GM19463 (cell line): ENCODE measurements around the gene PELI1.
"Not testable (repeated sequence)": the region's sequence is repeated elsewhere in the genome, so short reads cannot be mapped to it uniquely, and the experiment has no call there.

ENCODE experiments used
- ATAC-seq: cut with Tn5 transposase; IDR thresholded peaks from one replicate; pipeline ENCODE4 v1.9.1; 2021; ENCODE audit warnings: mild to moderate bottlenecking, moderate library complexity; ENCODE audit not compliant: unreplicated experiment

Gene PELI1

DNA sequence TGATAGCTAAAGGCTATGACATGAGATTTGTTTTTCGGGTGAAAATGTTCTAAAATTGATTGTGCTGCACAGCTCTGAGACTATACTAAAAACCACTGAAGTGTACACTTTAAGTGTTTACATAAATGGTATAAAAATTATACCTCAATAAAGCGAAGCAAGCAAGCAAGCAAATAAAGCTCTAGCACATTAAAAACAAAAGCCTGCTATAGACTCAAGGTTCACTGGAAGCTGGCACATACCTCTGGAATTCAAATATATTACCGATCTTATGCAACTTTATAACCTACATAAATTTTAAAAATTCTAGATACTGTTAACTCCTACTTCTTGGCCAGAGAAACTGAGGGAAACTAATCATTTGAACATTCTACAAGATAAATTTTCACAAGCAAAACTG is 20.1 kb downstream of the PELI1 start:
- no peak for ATAC-seq

DNA sequence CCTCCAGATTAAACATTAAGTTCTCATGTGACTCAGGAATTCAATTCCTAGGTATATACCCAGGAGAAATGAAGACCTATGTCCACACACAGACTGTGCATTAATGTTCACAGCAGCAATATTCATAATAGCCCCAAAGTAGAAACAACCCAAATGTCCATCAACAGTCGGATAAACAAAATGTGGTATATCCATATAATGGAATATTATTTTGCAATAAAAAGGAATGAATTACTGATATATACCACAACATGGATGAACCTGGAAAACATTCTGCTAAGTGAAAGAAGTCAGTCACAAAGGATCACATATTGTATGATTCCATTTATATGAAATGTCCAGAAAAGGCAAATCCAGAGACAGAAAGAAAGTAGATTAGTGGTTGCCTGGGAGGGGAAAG is 20.5 kb downstream of the PELI1 start:
- no peak for ATAC-seq

DNA sequence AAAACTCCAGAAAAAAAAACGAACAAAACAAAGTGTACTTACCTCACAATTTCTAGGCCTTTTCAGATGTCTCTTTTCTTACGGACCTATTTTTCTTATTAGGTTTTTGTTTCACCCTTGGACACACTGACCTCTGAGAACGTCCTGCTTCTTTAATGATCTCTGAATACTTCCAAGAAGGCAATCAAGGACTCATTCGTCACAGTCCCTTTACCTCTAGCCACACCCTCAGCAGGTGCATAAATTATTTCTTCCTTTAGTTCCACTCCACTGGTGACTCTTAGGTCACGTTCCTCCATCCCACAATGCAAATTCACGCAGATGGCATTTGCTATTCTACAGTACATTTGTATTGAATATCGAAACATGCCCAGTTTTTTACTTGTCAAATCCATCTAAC is 21.9 kb downstream of the PELI1 start:
- no peak for ATAC-seq

DNA sequence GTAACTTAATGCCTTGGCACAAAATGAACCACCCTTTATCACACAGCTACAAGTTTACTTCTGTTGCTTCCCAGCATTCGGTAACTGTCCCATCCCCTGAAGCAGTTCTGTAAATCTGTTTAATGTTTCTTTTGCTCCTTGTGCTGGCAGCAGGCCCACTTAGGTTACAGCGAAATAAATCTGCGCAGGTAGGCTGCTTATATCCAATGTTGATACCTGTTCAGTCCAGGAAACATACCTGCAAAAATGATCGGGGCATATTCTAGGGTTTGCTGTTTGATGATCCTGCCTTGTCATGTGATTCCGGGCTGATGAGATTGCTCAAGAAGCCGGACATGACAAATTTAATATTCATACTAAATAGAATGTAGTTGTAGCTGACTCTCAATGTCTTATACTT is 23.3 kb downstream of the PELI1 start:
- ATAC-seq, result no peak

DNA sequence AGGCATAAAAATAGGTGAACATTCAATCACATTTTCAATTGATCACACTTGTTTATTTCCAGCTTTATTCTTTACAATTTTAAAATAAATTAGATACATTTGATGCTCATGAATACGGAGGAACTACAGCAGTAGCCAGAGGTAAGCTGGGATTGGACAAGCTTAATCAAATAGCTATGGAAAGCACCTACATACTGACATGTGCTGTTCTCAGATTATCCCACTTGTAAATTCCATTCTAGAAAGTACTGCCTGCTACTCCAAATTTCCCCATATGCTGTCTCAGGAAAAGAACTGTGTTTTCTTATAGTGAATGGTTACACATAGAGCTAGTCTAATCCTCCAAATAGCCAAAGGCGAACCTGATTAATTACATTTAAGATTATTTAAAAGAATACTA is 24.2 kb downstream of the PELI1 start:
- ATAC-seq, result no peak

DNA sequence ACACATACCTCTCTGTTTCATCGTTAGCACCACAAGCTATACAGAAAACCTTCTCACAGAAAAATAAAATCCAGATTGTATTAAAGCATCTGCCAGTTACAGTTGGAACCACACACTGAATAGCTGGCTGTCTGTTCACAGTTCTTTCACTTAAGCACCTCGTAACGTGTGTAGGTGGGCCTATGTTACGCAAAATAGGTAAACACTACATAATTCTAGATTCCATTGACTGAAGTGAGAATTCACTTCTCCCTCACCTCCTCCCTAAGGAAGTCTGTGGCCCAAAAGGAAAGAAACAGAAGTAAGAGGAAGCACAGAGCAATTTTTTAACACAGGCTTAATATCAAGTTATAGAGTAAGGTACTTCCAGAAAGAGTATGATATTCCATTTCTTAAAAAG is 24.9 kb downstream of the PELI1 start:
- ATAC-seq, result no peak

DNA sequence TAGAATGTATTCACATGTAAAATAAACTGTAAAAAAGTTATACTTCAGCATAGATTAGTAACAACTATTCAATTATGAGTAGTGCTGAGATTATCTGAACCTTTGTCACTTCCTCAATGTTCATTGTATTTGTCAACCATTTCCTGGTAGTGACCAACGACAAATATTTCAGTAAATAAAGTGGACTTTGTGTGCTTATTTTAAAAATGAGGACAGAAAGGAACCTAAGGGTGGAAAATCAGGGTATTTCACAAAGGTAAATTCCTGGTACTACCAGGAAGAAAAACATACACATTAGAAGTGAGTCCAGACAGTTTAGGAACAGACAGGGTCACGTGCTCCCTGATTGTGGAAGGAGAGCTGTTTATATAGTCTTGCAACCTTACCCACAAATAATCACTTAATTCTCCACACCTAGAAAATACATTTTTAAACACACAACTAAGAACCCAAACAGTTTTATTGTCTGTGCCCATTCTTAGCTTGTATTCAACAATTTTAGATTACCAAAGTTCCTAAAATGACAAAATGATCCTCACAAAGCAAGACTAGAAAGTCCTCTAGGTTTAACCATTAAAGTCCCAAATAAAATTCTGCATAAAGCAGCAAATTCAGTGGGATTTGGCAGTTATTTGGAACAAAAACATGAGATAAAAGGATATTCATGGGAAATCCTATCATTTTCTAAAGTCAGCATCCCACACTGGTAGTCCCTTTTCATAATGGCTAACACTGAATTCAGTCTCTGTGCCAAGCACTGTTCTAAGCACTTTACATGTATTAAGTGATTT is 28.2 kb downstream of the PELI1 start:
- no peak for ATAC-seq

DNA sequence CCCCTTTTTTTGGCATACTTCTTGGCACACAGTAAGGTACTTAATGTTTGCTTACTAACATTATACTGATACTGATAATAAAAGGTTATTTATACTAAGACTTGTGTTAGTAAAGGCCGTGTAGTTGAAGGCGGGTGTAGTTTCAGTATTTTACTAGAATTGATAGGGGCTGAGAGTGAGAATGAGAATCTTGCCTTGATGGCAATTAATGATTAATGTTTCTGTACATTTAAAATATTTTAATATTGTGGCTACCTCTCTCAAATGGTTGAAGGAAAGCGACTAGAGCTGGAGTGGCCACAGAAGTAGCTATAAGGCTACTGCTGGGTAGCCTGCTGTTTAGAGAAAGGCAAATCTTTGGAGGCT is 29.3 kb downstream of the PELI1 start:
- ATAC-seq, result peak; percentile 54

DNA sequence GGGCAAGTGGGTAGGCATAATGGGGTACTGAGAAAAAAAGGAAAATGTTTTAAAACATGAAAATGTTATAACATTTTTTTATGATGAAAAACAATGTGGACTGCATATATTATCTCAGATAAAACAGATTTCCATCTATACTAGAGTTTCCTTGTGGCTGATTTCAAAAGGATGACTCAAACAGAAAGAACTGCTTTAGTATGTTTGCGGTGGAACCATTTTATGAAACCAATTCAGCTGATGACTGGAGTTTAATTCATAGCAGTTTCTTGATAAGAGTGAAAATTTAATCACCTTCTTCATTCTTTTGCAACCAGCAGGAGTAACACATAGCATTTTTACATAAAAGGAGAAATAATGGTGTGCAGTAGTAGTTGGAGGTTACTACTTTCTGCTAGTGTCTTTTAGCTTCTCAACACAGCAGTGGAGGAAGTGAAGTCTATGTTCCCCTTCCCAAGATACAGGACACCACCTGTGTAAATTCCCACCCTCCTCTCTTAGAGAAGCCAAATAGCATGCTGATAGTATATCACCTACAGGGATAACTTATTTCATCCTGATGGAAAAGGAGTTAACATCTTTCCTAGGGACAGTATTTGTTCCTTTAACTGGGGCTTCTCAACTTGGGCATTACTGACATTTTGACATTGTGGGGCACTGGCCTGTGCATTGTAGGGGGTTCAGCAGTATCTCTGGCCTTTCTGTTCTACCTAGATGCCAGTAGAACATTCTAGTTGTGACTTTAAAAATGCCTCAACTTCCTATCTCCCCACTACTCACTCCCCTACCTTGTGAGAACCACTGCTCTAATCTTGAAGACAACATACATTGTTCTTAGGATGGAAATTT is 29.9 kb downstream of the PELI1 start:
- ATAC-seq, result peak; percentile 49

DNA sequence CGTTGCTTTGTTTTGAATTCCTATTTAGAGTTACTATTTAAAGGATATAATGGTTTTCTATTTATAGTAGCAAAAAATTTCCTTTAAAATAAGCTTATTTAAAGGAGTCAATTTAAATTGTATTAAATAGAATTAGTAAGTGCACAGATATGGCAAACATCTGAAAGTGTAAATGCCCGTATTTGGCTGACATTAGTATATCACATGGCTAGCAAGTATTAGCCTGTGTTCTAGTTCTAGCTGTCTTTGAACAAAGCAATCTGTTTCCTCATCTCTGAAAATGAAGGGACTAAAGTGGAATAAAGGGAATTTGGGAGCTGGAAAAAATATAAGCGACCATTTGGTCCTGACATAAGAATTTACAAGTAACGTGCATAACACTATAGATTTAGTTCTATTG is 32.2 kb downstream of the PELI1 start:
- no peak for ATAC-seq

DNA sequence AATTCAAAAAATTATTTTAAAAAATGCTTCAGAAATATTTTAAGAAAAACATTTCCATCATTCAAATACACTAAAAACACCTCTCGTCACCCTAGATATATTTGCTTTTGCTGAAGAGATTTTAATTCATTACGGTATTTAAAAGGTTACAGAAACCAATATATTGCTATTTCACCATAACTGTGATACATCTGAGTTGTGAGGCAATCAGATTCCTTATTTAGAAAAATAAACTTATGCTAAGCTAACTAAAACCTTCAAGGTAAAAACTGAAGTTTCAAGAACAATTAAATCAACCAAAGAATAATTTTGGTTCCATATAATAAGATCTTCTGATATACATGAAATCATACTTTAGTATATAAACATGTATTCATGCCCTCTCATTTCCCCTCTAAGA is 32.8 kb downstream of the PELI1 start:
- ATAC-seq, result no peak

DNA sequence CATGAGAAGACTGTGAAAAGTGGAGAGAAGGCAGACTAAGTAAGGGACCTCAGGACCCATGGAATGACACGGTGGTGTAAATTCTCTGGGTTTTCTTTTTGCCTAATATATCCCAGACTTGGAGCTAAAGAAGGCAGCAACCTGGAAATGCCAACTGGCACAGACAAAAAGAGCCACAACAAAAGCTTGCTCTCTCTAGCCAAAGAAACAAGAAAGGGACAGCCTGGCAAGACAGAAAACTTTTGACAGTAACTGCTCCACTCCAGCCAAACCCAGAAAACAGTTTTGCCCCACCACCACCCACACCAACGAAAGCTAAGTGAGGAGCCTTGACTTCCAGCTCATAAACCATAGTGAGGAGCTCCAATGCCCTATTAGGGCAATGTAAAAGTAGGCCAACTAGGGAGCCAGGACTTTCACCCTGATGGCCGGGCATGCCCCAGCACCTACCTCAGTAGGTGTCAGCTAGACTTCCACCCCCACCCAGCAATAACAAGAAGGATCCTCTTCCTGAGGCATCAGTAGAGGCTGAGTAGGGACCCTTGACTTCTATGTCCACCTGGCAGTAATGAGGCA is 35.5 kb downstream of the PELI1 start:
- ATAC-seq, result no peak

DNA sequence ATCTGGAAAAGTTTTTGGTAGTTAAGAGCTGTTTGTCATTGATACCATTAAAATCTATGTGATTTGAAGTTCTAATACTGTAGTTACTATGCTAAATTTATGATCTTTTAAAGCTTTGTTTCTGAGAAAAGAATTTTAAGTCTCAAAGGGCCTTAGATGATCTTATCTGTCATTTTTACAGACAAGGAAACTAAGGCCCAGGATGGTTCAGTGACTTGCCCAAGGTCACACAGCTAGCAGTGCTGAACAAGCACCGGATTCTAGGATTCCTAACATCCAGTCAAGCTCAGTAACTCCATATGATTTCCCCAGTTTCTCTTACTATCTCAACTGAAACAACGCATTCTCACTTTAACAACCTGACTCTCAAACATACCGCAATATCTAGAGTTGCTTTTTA is 37.7 kb downstream of the PELI1 start:
- ATAC-seq, result no peak

DNA sequence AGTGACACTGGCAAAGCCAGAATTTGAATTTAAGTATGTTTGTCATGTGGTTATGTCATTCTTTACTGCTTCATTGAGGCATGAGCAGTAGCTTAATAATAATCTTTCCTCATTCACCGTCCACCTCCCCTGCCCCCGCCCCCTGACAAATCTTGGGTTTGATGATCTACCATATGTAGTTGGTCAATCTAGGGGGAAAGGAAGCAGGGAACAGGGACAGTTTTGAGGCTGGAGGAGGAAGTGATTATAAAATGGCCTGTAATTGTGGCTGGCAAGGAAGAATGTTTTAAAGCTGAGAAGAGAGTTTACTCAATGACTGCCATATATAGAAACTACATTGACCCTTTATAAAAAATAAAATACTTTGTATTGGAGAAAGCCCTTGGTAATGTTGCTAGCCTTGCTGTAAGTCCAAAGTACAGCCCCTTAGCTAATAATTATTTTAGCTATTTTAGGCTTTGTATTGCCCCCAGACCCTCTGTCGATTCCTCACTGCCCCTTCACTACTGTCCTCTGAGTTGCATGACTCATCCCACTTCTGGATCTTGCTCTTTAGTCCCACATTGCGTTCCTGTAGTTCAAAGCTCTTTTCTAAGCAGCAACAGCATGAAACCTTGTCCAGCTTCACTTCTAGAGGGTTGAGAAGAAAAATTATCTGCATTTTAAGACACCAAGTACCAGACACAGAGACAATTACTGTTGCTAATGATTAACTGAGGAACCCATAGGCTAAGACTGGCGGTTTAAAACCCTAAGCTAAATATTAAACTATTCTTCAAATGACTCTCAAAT is 38.4 kb downstream of the PELI1 start:
- ATAC-seq, result peak; percentile 46

DNA sequence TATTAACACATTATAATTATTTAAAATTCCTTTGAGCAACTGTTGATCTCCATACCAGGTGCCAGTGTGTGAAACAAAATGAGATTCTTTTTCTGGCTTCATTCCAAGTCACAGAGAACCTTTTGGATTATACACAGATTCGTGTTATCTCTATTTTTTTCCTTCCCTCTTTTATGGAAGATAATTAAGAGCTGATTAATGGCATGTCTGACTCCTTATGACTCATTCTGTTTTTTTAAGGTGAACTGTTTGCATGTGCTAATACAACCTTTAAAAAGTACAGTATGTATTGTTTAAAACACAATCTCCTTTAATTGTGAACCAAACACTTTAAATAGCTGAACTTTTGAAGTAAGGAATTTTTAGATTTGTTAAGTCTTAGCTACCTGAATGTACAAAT is 39.3 kb downstream of the PELI1 start:
- ATAC-seq, result no peak

DNA sequence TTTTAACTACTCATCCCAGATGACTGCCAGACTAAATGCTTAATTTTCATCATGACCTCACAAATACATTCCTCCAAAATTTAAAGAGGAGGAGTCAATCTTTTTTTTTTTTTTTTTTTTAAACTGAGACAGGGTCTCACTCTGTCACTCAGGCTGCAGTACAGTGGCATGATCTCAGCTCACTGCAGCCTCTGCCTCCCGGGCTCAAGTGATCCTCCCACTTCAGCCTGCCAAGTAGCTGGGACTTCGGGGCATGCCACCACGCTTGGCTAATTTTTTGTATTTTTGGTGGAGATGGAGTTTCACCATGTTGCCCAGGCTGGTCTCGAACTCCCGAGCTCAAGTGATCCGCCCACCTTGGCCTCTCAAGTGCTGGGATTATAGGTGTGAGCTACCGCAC is 41.5 kb downstream of the PELI1 start:
- not testable (repeated sequence) for ATAC-seq

DNA sequence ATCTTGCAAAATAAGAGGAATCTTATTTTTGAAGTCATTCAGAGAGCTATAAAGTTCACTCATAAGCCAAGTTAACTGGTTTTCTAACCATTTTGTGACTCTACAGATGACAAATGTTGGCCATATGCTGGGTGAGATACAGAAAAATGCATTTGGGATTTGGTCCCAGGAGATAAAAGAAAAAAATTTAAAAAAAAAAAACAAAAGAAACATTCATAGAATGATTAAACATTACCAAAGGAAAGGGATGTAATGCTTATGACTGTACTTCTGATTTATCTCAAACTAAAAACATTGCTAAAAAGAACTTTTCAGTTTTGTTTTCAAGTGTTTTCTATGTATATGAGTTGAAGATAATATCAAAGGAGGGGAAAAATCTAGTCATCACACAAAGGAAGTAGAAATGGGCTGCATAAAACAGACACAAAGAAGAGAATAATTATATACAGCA is 43.1 kb downstream of the PELI1 start:
- ATAC-seq, result peak; percentile 35

DNA sequence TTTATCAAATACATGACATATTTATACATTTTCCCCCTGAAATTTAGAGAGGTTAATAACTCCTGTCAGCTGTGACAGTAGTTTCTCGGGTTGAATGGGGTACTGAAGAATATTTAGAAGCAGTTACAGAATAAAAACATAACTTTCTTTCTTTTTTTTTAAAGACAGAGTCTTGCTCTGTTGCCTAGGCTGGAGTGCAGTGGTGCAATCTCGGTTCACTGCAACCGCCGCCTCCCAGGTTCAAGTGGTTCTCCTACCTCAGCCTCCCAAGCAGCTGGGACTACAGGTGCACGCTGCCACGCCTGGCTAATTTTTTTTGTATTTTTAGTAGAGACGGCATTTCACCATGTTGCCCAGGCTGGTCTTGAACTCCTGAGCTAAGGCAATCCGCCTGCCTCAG is 43.6 kb downstream of the PELI1 start:
- ATAC-seq, result not testable (repeated sequence)

DNA sequence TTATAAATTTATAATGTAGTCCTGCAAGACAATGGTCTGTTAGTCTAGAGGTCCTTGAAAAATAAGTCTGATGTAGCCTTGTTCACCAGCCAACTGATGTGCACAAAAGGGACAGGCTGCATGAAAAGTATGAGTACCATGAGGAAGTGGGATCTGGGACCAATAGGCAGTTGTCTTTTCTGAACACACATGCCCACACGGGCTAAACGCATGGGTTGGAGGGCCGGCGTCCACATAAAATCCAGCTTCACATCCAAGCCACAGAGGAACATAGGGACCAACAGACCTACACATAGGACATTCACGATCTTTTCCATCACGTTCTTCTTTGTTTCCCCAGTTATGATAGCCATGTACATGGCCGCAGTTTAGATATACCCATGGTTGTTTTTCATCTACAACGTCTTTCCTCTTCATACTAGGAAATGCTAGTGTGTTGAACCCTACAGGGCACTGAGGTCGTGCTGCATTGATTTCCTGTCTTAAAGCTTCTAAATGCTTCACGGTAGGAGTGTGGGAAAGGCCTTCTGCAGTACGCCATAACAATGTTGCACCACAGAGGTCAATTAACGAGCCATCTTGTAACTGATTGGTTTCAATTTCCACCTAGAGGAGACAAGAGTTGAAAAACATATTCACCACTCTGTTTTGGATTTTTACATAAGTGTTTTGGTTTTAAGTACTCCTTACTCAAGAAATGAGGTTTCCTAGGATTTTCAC is 49.4 kb downstream of the PELI1 start:
- ATAC-seq, result no peak

DNA sequence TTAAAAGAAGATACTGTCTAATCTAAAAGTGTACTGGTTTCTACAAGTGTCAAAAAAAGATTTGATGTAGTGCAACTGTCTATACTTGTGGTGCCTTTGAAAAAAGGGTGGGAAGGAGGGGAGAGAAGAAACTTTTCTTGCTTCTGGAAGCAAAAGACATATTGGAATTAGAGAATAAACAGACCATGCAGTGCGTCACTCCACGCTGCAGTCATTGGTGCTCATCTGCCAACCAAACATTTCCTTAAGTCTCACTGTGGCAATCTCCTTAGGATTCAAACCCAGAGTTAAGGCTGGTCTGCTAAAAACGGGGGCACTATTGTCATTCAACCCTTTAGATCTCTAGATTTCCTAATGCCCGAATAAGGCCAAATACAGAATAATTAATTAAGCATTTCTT is 50.9 kb downstream of the PELI1 start:
- no peak for ATAC-seq
